BJ (cell line): Measurements from ENCODE around the gene ACOX2. TPM values are rescaled to one million over a fixed set of nuclear protein-coding genes. Genes with fewer than 3 reads are reported as not detected.

ENCODE experiments used
- CTCF ChIA-PET: fragments of 350-600 bp; formaldehyde crosslinking; extraction: SDS; loops from one replicate; lab custom pipeline; 2021; ENCODE audit warnings: antibody characterized with exemption, inconsistent platforms; lab: Yijun Ruan, JAX
- POLR2A ChIA-PET: fragments of 300-600 bp; sonication (Branson Sonifier 250); formaldehyde crosslinking; extraction: SDS; loops from one replicate; lab custom pipeline; 2021; ENCODE audit warnings: antibody characterized with exemption; lab: Charles Lee
- DNase-seq: peaks from one replicate; pipeline ENCODE4 v3.0.0-alpha.2; 2011; ENCODE audit warnings: low read depth
- H3K27me3 ChIP-seq: 2 replicates; pipeline ENCODE4 v1.6.0; 2011; ENCODE audit warnings: low read length; ENCODE audit not compliant: control insufficient read depth, insufficient read depth
- H3K36me3 ChIP-seq: 2 replicates; pipeline ENCODE4 v1.5.1; 2011; ENCODE audit warnings: low read length; ENCODE audit not compliant: control insufficient read depth, insufficient read depth
- H3K4me3 ChIP-seq: 2 replicates; pipeline ENCODE4 v1.5.1; 2011; ENCODE audit warnings: low read depth, mild to moderate bottlenecking, control low read depth, low read length
- CTCF ChIP-seq: IDR thresholded peaks from 2 replicates; pipeline ENCODE4 v1.5.1; 2011; ENCODE audit warnings: low read depth, mild to moderate bottlenecking, control low read depth, inconsistent platforms, low read length, moderate library complexity; ENCODE audit not compliant: insufficient read depth
- polyA plus RNA-seq: library from polyadenylated mRNA; depleted of rRNA; stranded (reverse); fragments of >200 nt; gene quantifications from 2 replicates; pipeline ENCODE4 v1.2.3, GENCODE V29; 2011

Gene ACOX2
- polyA plus RNA-seq, 1 experiment, result 39.6 TPM

- POLR2A ChIA-PET, result no interaction called here
- Histone ChIP-seq H3K36me3 (peaks cover 2% of the 10 kb centered on the region), H3K27me3 (no peaks in the 10 kb centered on the region), H3K4me3 (no peak overlapping the region)
- CTCF ChIA-PET, result interaction anchor here (0.8 to 2.7 kb wide), 5 partner anchors 9 to 220 kb away, joined by 3 to 8 read pairs (median 4); partner anchors contain the start of genes HTD2 and RPP14
- DNase-seq, result no peak
- TF ChIP-seq CTCF, result no peak
Observed at GRCh38 chr3:58526515-58526957, 10.5 kb downstream of the ACOX2 start.

- DNase-seq, result no peak
- CTCF ChIA-PET, result interaction anchor here (0.6 to 2.7 kb wide), 4 partner anchors 31 to 218 kb away, joined by 3 to 8 read pairs (median 3); partner anchors contain the start of genes HTD2, KCTD6 and RPP14
- Histone ChIP-seq H3K36me3 (peaks cover 2% of the 10 kb centered on the region; the same call in 1 of the 2 replicates), H3K27me3 (no peaks in the 10 kb centered on the region), H3K4me3 (no peak overlapping the region)
- POLR2A ChIA-PET, result no interaction called here
- TF ChIP-seq CTCF, result no peak
Observed at GRCh38 chr3:58524326-58524888, 12.6 kb downstream of the ACOX2 start.

- ChIA-PET POLR2A (no interaction called here), CTCF (interaction anchor here (0.8 to 2.4 kb wide), 2 partner anchors 9 to 216 kb away, joined by 3 to 11 read pairs; partner anchors contain the start of gene HTD2)
- Histone ChIP-seq H3K4me3 (no peak overlapping the region), H3K27me3 (no peaks in the 10 kb centered on the region), H3K36me3 (peaks cover 2% of the 10 kb centered on the region; the same call in 1 of the 2 replicates)
- DNase-seq, result no peak
- TF ChIP-seq CTCF, result no peak
Observed at GRCh38 chr3:58522759-58523425, 14.1 kb downstream of the ACOX2 start.

DNA sequence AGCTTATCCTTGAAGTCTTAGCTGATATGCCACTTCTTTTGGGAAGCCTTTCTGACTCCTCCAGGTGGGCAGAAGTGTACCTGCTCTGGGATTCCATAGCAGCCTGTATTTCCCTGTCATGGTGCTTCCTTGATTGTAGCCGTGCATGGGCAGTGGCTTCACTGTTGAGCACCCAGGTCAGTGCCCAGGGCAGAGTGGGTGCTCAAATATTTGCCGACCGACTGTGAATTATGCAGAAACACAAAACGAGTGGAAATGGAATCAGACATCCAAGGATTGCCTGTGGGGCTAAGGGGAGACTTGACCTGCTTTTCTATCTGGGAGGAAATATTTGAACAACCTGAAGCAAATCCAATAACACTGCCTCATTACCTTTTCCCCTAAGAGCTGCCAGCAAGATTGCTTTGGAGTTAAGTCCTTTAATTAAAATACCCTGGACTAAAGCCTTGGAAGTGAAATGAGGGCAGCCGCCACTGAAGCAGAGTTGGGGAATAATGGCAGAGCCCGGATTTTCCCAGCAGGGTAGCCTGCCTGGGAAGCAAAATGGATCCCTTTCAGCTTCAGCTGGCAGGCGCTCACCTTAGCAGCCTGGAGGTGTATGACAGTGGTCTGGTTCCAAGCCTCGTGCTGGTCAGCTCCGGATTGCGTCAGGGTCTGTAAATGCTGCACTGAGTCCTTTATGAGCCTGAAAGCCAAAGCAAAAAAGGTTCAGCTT, 14.9 kb downstream of the ACOX2 start:
- ChIA-PET CTCF (interaction anchor here (0.5 to 2.4 kb wide), 4 partner anchors 10 to 531 kb away, joined by 3 to 11 read pairs (median 3); partner anchors contain the start of genes HTD2 and KCTD6), POLR2A (no interaction called here)
- no peak for DNase-seq
- Histone ChIP-seq H3K36me3 (peaks cover 2% of the 10 kb centered on the region; the same call in 1 of the 2 replicates), H3K27me3 (no peaks in the 10 kb centered on the region), H3K4me3 (no peak overlapping the region)
- no peak for TF ChIP-seq CTCF

DNA sequence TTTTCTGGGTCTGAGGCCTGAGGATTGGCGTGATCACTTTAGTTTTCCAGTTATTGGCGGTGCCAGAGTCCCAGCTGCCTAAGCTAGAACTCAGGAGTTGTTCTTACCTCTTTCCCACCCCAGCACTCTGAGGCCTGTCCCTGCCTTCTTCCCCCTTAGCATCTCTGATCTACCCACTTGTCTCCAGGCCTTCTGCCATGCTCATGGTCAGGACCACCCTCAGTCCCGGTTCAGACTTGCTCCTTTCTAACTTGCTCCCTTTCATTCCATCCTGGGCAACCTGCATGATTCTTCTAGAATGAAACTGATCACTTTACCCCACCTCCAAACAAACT, 15.7 kb downstream of the ACOX2 start:
- DNase-seq, result no peak
- Histone ChIP-seq H3K27me3 (no peaks in the 10 kb centered on the region), H3K36me3 (peaks cover 2% of the 10 kb centered on the region; the same call in 1 of the 2 replicates), H3K4me3 (no peak overlapping the region)
- ChIA-PET POLR2A (no interaction called here), CTCF (interaction anchor here (0.7 kb wide), 1 partner anchor 29 kb away, joined by 3 read pairs; the partner anchor contains the start of gene KCTD6)
- no peak for TF ChIP-seq CTCF
